Panc1 (cell line): ENCODE data around the gene ATP5F1E.

ENCODE experiments used
- POLR2AphosphoS5 ChIP-seq: IDR thresholded peaks from 2 replicates; pipeline ENCODE4 v1.6.1; 2012; ENCODE audit warnings: mild to moderate bottlenecking, low read depth, low read length, moderate library complexity
- SIN3A ChIP-seq: IDR thresholded peaks from 2 replicates; pipeline ENCODE4 v1.6.1; 2012; ENCODE audit warnings: low read depth, mild to moderate bottlenecking, low read length, moderate library complexity, borderline replicate concordance; ENCODE audit not compliant: insufficient read depth
- TCF7L2 ChIP-seq: IDR thresholded peaks from 2 replicates; pipeline ENCODE4 v1.6.1; 2011; ENCODE audit warnings: mild to moderate bottlenecking, low read depth, low read length, inconsistent platforms
- TF ChIP-seq, protein P1 (sequence below): fragments of 450-650 bp; IDR thresholded peaks from 2 replicates; pipeline ENCODE4 v1.5.1; 2017; ENCODE audit warnings: mild to moderate bottlenecking
- TF ChIP-seq, protein P2 (sequence below), 2 experiments: IDR thresholded peaks; 2 replicates each; pipeline ENCODE4 v1.6.1; 2011 to 2012; ENCODE audit warnings: low read depth in 2 of 2, control low read depth in 1 of 2, low read length in 1 of 2, mild to moderate bottlenecking in 1 of 2, moderate library complexity in 1 of 2; ENCODE audit not compliant: insufficient read depth in 1 of 2

GRCh38 chr20:59071216-59071615, 39.1 kb upstream of the ATP5F1E start:
- TF ChIP-seq, protein P1, sequence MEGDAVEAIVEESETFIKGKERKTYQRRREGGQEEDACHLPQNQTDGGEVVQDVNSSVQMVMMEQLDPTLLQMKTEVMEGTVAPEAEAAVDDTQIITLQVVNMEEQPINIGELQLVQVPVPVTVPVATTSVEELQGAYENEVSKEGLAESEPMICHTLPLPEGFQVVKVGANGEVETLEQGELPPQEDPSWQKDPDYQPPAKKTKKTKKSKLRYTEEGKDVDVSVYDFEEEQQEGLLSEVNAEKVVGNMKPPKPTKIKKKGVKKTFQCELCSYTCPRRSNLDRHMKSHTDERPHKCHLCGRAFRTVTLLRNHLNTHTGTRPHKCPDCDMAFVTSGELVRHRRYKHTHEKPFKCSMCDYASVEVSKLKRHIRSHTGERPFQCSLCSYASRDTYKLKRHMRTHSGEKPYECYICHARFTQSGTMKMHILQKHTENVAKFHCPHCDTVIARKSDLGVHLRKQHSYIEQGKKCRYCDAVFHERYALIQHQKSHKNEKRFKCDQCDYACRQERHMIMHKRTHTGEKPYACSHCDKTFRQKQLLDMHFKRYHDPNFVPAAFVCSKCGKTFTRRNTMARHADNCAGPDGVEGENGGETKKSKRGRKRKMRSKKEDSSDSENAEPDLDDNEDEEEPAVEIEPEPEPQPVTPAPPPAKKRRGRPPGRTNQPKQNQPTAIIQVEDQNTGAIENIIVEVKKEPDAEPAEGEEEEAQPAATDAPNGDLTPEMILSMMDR, result no peak
- TF ChIP-seq, protein P2, sequence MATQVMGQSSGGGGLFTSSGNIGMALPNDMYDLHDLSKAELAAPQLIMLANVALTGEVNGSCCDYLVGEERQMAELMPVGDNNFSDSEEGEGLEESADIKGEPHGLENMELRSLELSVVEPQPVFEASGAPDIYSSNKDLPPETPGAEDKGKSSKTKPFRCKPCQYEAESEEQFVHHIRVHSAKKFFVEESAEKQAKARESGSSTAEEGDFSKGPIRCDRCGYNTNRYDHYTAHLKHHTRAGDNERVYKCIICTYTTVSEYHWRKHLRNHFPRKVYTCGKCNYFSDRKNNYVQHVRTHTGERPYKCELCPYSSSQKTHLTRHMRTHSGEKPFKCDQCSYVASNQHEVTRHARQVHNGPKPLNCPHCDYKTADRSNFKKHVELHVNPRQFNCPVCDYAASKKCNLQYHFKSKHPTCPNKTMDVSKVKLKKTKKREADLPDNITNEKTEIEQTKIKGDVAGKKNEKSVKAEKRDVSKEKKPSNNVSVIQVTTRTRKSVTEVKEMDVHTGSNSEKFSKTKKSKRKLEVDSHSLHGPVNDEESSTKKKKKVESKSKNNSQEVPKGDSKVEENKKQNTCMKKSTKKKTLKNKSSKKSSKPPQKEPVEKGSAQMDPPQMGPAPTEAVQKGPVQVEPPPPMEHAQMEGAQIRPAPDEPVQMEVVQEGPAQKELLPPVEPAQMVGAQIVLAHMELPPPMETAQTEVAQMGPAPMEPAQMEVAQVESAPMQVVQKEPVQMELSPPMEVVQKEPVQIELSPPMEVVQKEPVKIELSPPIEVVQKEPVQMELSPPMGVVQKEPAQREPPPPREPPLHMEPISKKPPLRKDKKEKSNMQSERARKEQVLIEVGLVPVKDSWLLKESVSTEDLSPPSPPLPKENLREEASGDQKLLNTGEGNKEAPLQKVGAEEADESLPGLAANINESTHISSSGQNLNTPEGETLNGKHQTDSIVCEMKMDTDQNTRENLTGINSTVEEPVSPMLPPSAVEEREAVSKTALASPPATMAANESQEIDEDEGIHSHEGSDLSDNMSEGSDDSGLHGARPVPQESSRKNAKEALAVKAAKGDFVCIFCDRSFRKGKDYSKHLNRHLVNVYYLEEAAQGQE (IDR thresholded peaks at IDR 0.05; ENCODE audit: insufficient read depth in 1 of 2, low read depth in 2 of 2, low read length in 1 of 2), result no peak
- no peak for TF ChIP-seq TCF7L2
- TF ChIP-seq POLR2AphosphoS5, result no peak
- no peak for TF ChIP-seq SIN3A
